Activated CD4-positive, alpha-beta T cell treated with anti-CD3 and anti-CD28 coated beads, Interleukin-2, amount 50 U/mL, for 4 hours (primary cell): Measurements from ENCODE around the gene PTPRZ1.

Experiments
- DNase-seq, 2 experiments: peaks; one replicate each; pipeline ENCODE4 v3.0.0-alpha.2; 2020

PTPRZ1 gene

DNA sequence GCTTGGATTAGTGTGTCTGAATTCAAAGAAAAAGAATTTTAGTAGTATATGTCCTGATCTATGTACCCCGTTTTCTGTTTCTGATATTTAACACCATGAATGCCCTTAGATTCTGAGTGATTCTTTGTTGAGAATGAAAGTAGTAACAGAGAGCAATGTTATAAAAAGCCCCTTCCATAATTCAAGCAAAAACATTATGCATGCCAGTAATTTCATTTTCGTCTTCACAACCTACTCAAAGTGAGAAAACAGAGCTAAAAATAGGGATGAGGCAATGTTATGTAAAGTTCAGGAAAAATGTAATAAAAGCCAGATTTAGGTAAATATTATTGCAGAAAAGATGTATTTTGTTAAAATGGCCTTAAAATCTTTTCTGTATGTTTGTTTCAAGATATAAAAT lies 28.1 kb downstream of the PTPRZ1 start:
- DNase-seq: no peak

DNA sequence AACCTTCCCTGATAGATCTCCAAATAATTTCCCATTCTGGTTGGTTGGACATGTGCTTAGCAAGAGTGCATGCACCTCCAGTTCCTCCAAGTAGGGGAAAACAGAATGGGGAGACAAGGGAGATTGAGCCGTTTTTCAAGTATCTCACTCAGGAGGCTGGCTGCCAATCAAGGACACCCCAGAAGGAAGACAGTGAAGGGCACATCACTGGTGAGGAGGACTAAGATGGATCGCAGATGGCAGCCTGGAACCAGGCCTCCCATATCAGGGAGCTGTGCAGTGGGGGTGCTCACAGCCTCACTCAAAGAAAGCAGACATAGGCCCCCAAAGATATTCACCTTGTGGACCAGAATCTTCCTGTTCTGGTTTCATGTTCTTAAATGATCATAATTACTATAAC lies 31.2 kb downstream of the PTPRZ1 start:
- no peak for DNase-seq

GRCh38 chr7:121908042-121908441 lies 35.1 kb downstream of the PTPRZ1 start:
- DNase-seq: no peak

DNA sequence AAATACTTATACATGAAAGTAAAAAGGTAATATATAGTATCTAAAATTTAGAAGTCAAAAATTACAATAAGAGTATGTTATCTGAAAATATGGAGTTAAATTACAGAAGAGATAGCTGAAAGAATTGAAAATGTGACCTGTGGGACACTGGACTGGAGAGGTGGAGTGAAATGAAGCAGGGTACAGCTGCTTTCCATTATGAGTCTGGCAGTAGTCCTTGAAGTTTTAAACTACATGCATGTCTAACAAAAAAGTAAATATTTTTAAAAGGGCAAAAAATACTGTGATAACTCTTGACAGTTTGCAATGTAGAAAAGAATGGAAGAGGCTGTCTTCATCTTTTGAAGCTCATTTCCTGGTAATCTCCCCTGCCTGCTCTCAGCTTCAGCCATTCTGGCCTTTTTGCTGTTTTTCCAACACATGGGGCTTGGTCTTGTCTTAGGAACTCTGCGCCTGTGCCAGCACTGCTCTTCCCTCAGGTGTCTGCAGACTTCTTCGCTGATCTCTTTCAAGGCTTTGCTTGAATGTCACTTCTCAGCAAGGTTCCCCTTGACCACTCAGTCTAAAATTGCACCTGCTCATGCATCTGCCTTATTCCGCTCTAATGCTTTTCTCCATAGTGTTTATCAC lies 36.9 kb downstream of the PTPRZ1 start:
- DNase-seq: no peak

DNA sequence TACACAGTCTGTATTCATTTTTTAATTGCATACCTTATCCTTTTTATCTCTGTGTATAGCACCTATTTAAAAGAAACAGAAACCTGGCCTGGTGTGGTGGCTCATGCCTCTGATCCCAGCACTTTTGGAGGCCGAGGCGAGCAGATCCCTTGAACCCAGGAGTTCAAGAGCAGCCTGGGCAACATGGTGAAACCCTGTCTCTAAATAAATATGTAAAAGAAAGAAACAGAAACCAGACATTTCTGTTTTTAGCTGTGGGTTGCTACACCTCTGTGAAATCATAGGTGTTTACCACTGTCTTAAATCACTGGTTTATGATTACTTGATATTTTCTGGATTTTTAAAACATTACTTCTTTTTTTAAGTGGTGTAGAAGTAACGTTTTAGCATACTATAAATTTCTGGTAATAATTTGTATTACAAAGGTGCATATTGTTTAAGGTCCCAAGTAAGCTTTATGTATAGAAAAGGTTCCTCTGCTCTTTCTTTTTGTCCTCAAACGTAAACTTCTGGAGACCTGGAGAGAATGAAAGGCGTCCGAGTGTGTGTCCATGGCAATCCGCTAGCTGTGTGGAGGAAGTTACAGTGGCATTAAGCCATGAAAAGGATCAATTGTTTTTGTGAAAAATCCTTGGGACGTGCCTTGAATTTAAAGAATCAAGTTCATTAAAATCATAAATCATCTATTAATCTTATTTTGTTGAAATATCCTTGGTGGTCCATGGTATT lies 41.1 kb downstream of the PTPRZ1 start:
- no peak for DNase-seq

DNA sequence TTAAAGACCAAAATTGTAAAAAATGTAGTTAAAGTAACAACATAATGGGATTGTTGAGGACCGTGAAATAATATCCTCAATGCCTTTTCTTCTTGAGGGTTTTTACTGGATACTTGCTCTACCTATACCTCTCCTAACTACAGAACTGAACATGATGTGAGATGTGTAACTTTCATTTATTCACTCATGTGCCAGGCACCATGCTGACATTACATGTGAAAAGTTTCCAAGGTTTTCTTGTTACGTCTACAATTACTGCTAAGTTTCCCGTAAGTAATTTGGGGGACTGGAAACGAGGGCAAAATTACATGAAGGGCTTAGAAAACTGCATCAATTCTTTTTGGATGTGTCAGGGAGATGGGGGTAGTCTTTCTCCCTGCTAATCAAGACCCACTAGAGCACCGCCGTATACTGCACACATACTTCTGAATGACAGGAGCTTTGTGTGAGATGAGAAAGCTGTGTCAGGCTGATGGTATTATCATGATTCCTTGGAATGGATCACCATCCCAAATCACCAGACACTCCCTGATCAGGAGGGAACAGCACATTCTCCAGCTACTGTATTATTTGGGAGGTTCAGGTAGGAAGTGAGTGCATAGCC lies 41.8 kb downstream of the PTPRZ1 start:
- DNase-seq: no peak

- no peak for DNase-seq
Observed at GRCh38 chr7:121916211-121916610, 43.2 kb downstream of the PTPRZ1 start.

DNA sequence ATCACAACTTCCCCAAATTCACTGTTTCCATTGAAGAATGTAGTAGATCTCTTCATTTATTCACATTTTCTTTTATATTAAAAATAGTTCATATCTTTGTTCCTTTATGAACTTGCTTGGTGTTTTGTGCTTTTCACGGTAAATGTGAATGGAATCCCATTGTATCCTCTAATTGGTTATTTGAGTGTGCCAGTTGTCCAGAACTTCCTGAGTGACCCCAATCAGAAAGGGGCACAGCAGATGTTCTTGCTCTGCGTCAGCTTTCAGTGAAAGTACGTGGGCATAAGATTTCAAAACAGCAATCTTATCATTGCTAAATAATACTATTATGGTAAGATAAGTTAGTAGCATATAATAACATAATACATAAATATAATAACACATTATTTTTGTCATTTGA lies 47.0 kb downstream of the PTPRZ1 start:
- DNase-seq: no peak

DNA sequence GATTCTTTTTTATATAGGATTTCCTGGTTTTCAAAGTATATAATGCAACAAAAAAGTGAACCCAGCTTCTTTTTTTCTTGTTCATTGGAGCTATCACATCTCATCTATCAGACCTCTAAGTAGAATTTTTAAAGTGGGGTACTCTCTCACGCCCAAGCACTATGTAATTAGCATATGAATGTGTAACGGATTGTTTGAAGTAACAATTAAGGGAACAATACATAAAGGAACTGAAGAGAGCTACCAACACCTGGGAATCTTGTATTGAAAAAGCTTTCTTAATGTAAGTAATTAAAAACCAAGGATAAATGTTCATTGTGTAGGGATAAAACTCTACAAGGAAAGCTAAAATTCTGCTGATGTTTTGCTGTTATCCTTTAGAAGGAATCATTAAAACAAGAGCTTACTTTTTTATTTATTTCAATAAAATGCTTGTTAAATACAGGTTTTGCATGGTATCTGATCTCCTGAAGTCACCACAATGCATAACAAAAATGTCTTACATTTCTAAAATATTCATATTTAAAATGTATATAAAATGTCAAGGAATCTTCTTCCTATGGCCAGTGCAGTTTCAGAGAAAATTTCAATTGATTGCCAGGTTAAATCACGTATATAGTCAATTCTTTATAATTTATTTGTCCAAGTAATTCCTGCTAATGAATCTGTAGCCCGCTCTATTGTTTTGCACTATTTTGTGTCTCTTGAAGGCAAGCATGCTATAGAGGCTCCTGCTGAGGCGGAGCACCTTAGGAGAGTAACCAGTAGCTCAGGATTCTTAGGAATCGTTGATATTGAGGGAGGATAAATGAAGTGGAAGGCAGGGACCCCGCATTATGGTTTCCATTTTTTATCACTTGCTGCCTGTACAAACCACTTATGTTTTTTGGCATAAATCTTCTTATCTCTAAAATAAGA lies 51.6 kb downstream of the PTPRZ1 start:
- no peak for DNase-seq

GRCh38 chr7:121931149-121931902 lies 58.4 kb downstream of the PTPRZ1 start:
- DNase-seq: no peak

- DNase-seq: no peak
Observed at GRCh38 chr7:121932768-121933167, 59.8 kb downstream of the PTPRZ1 start.

GRCh38 chr7:121936951-121937623 lies 64.1 kb downstream of the PTPRZ1 start:
- DNase-seq: no peak

- DNase-seq: no peak
Observed at GRCh38 chr7:121938429-121938996, 65.6 kb downstream of the PTPRZ1 start.

GRCh38 chr7:121940918-121941317 lies 68.0 kb downstream of the PTPRZ1 start:
- DNase-seq: no peak

- no peak for DNase-seq
Observed at GRCh38 chr7:121941830-121942229, 68.9 kb downstream of the PTPRZ1 start.

- no peak for DNase-seq
Observed at GRCh38 chr7:121945066-121945465, 72.1 kb downstream of the PTPRZ1 start.

GRCh38 chr7:121945480-121946236 lies 72.7 kb downstream of the PTPRZ1 start:
- DNase-seq: no peak

DNA sequence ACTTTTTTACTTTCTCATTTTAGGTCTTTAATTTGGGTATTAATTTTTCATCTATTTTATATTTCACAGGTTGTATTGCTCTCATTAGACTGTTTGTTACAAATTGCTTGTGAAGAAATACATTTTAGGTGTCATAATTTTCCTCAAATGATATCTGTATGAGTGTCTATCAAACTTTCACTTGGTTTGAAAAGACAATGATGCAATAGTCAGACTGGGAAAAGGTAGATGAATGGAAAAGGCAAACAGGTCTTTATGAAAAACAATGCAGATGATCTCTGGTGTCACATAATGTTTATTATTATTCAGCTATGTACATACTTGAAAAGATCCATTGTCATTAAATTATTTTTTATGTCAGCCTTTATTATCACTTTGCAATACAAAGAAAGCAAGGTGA lies 80.2 kb downstream of the PTPRZ1 start:
- DNase-seq: no peak

- no peak for DNase-seq
Observed at GRCh38 chr7:121953601-121954000, 80.6 kb downstream of the PTPRZ1 start.

- DNase-seq: no peak
Observed at GRCh38 chr7:121954803-121955202, 81.8 kb downstream of the PTPRZ1 start.

DNA sequence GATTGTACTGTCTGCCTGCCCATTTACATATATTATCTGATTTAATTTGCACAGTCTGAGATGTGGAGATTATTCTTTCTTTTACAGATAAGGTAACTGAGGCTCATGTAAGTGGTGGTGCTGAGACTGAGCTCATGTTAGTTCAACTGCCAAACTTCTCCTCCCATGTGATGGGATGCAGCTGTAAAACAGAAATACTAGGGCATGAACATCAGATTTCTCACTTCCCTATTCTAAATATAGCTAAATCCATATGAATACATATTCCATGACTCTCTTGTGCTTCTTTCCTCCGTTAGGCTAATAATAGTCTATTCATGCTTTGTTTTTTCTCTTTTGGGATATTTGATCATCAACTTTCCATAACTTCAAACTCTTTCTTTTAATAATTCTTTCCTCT lies 84.7 kb downstream of the PTPRZ1 start:
- DNase-seq: no peak
